Measurements from ENCODE around the gene TCN2.
"Not testable (repeated sequence)": the region's sequence is repeated elsewhere in the genome, so short reads cannot be mapped to it uniquely, and the experiment has no call there.

Gene TCN2

GRCh38 chr22:30643055-30643875 lies 36.3 kb downstream of the TCN2 start:
- H3K4me3 ChIP-seq (ENCODE audit: low read depth, low read length) = no peak overlapping the region

DNA sequence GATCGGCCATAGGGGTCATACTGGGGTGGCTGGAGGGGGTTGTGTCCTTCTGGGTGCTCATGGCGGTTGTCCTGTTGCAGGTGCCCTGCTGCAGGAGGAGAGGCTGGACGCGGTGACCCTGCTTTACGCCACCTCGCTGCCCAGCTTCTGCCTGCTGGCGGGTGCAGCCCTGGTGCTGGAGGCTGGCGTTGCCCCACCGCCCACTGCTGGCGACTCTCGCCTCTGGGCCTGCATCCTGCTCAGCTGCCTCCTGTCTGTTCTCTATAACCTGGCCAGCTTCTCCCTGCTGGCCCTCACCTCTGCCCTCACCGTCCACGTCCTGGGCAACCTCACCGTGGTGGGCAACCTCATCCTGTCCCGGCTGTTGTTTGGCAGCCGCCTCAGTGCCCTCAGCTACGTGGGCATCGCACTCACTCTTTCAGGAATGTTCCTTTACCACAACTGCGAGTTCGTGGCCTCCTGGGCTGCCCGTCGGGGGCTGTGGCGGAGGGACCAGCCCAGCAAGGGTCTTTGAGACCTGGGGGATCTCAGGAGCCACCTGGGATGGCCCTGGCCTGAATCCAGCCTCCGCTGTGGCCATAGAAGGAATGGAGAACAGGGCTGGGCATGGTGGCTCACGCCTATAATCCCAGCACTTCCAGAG lies 39.7 kb downstream of the TCN2 start:
- no peak overlapping the region for H3K4me3 ChIP-seq (ENCODE audit: low read depth, low read length)

- H3K4me3 ChIP-seq (ENCODE audit: low read depth, low read length) = no peak overlapping the region
Measured at GRCh38 chr22:30647536-30647935, 40.6 kb downstream of the TCN2 start.

GRCh38 chr22:30648825-30649224 lies 41.9 kb downstream of the TCN2 start:
- H3K4me3 ChIP-seq (ENCODE audit: low read depth, low read length) = no peak overlapping the region

GRCh38 chr22:30649430-30650007 lies 42.5 kb downstream of the TCN2 start:
- H3K4me3 ChIP-seq (ENCODE audit: low read depth, low read length) = no peak overlapping the region

GRCh38 chr22:30650508-30651116 lies 43.6 kb downstream of the TCN2 start:
- H3K4me3 ChIP-seq (ENCODE audit: low read depth, low read length) = no peak overlapping the region

- H3K4me3 ChIP-seq (ENCODE audit: low read depth, low read length) = no peak overlapping the region
Measured at GRCh38 chr22:30652852-30653251, 45.9 kb downstream of the TCN2 start.

DNA sequence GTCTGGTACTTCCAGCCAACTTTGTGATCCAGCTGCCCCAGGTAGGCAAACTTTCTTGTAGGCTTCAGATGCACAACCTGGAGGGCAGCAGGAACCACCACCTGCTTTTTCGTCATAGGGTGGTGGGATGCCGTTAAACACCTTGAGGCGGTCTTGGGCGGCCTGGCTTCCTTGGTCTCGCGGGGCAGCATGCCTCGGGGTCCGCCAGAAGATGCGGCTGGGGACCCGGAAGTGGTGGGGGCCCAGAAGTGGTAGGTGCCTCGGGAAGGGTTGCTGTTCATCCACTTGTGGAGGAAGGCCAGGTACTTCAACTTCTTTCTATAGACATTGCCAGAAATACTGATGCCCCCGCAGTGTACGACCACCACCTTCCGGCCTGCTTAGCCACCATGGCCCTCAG lies 47.4 kb downstream of the TCN2 start:
- no peak overlapping the region for H3K4me3 ChIP-seq (ENCODE audit: low read depth, low read length)

DNA sequence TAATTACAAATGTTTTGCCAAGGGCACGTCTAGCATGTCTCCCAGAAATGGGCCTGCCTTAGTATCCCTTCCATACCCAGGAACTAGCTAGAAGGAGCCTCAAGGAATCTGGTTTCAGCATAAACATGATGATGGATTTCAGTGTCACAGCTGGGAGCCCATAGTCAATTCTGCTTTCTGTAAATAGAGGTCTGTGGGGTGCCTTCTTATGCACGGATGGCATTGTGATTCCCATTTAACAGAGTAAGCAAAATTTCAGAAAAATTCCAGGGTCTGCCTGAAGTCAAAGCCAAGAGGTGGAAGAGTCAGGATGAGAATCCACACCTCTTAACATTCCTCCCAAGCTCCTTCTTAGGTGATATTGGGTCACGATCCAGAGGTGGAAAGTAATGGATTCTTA lies 48.6 kb downstream of the TCN2 start:
- H3K4me3 ChIP-seq (ENCODE audit: low read depth, low read length) = no peak overlapping the region

GRCh38 chr22:30662040-30662439 lies 55.1 kb downstream of the TCN2 start:
- no peak overlapping the region for H3K4me3 ChIP-seq (ENCODE audit: low read depth, low read length)

GRCh38 chr22:30664798-30665197 lies 57.8 kb downstream of the TCN2 start:
- H3K4me3 ChIP-seq (ENCODE audit: low read depth, low read length) = no peak overlapping the region

DNA sequence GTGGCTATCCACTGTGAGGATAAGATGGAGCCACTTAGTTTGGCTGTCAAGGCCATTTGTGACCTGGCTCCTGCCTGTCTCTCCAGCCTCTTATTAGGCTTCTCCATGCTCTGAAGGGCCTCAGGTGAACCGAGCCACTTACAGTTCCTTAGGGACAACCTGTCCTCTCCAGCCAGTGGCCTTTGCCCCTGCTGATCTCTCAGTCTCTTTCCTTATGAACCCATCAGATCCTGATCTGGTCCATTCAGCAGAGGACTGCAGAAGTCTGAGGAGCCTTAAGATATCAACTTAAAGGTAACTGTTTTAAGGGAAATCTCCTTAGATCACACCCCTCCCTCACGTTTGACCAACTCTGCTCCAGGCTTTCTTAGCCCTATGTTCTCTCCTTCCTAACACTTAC lies 58.3 kb downstream of the TCN2 start:
- H3K4me3 ChIP-seq (ENCODE audit: low read depth, low read length) = no peak overlapping the region

- H3K4me3 ChIP-seq (ENCODE audit: low read depth, low read length) = no peak overlapping the region
Measured at GRCh38 chr22:30665786-30666185, 58.8 kb downstream of the TCN2 start.

DNA sequence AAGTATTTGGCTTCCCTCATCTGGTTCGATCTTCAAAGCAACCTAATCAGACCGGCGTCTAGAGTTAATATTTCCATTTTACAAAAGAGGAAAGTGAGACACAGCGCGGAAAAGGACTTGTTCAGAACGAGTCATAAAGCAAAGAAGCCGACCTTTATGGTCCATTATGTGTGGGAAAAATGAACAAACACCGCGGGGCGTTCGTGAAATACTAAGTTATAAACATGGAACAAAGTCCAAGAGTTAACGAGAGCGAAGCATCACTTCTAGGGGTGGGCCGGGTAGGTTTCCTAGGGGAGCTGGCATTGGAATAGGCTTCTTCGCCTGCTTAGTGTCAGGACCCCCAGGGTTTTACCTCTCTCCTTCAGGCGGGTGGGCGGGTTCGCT lies 60.1 kb downstream of the TCN2 start:
- peak overlapping the region; percentile 71 for H3K4me3 ChIP-seq (ENCODE audit: low read depth, low read length)

- H3K4me3 ChIP-seq (ENCODE audit: low read depth, low read length) = peak within 1 kb of the TSS; percentile 71
Measured at GRCh38 chr22:30667494-30668385, 60.8 kb downstream of the TCN2 start, which contains the start of gene DUSP18. Gene DUSP18 (minus strand): TSS chr22:30667875. CDS start chr22:30664003, 3,872 bp downstream.

- peak overlapping the region; percentile 71 for H3K4me3 ChIP-seq (ENCODE audit: low read depth, low read length)
Measured at GRCh38 chr22:30668386-30668710, 61.4 kb downstream of the TCN2 start.

DNA sequence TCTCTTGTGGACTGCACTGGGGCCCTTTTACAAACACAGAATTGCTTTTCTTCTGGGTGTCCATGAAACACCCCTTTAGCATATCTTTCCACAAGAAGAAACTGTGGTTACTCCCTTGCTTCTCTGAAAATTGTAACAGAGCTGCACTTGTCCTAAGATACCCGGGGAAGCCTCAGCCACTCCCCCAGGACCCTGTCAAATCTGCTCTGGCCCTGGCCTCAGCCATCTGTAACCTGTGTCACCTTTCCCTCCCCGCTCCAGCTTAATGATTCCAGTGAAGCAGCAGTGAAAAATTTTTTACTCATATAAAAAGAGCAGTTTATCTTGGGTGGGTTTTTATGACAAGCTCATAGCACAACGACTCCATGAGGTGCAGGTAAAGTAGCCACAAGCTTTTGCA lies 64.1 kb downstream of the TCN2 start:
- no peak overlapping the region for H3K4me3 ChIP-seq (ENCODE audit: low read depth, low read length)

GRCh38 chr22:30673136-30673535 lies 66.2 kb downstream of the TCN2 start:
- no peak overlapping the region for H3K4me3 ChIP-seq (ENCODE audit: low read depth, low read length)

GRCh38 chr22:30674482-30674881 lies 67.5 kb downstream of the TCN2 start:
- H3K4me3 ChIP-seq (ENCODE audit: low read depth, low read length) = no peak overlapping the region

GRCh38 chr22:30675436-30675835 lies 68.5 kb downstream of the TCN2 start:
- no peak overlapping the region for H3K4me3 ChIP-seq (ENCODE audit: low read depth, low read length)

DNA sequence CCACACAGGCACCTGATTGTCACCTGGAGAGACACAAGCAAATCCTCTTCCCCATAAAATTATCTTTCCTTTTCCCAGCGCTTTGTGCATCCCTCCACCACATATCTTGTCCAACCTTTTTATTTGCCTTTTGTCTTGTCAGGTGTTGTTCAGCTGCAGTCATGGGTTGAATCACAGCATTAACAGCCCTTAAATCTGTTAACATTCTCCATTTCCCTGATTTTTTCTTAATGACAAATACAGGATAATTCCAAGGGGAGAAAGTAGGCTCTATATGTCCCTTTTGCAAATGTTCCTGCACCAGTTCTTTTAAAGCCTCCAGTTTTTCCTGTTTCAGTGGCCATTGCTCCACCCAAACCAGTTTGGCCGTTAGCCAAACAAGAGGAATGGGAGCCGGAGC lies 69.6 kb downstream of the TCN2 start:
- not testable (repeated sequence) for H3K4me3 ChIP-seq (ENCODE audit: low read depth, low read length)
